Spleen (tissue), 11 donors: ENCODE data around the gene PDE8B. TPM values are rescaled to one million over a fixed set of nuclear protein-coding genes. Genes with fewer than 3 reads are reported as not detected.

ENCODE experiments used
- DNase-seq: peaks from one replicate; pipeline ENCODE4 v3.0.0-alpha.2; 2020
- H3K27ac ChIP-seq, 8 donors: fragments of 200-600 bp; sonication (generic) in 7 of 8; 1 replicate in 4 of 8; 2 replicates in 4 of 8; pipeline versions ENCODE4 v1.5.0 to v1.8.0; 2016 to 2021; ENCODE audit warnings: inconsistent platforms in 4 of 8, mild to moderate bottlenecking in 4 of 8, moderate library complexity in 1 of 8
- H3K27me3 ChIP-seq, 7 donors: fragments of 200-600 bp; sonication (generic) in 6 of 7; replicated peaks in 1 of 7; 1 replicate in 4 of 7; 2 replicates in 3 of 7; pipeline versions ENCODE4 v1.5.0 to v1.8.0; 2016 to 2021; ENCODE audit warnings: inconsistent platforms in 3 of 7, mild to moderate bottlenecking in 1 of 7
- H3K36me3 ChIP-seq, 6 donors: fragments of 200-600 bp; sonication (generic) in 5 of 6; 1 replicate in 4 of 6; 2 replicates in 2 of 6; pipeline versions ENCODE4 v1.5.0 to v1.8.0; 2016 to 2021; ENCODE audit warnings: inconsistent platforms in 2 of 6
- H3K4me1 ChIP-seq, 6 donors: fragments of 200-600 bp; sonication (generic) in 5 of 6; 1 replicate in 3 of 6; 2 replicates in 3 of 6; pipeline versions ENCODE4 v1.5.0 to v1.8.0; 2016 to 2021; ENCODE audit warnings: inconsistent platforms in 3 of 6
- H3K4me3 ChIP-seq, 8 donors: fragments of 200-600 bp; sonication (generic) in 7 of 8; 1 replicate in 4 of 8; 2 replicates in 4 of 8; pipeline versions ENCODE4 v1.5.0 to v1.8.0; 2016 to 2021; ENCODE audit warnings: inconsistent platforms in 4 of 8, mild to moderate bottlenecking in 4 of 8, moderate library complexity in 2 of 8
- H3K9me3 ChIP-seq, 8 donors: fragments of 200-600 bp; sonication (generic) in 7 of 8; 1 replicate in 4 of 8; 2 replicates in 4 of 8; pipeline versions ENCODE4 v1.5.0 to v1.8.0; 2016 to 2021; ENCODE audit warnings: inconsistent platforms in 4 of 8
- POLR2A ChIP-seq, 3 donors: fragments of 450-650 bp; IDR thresholded peaks; one replicate each; pipeline ENCODE4 v1.5.1; 2017; ENCODE audit warnings: antibody characterized with exemption in 3 of 3, mild to moderate bottlenecking in 1 of 3
- POLR2AphosphoS5 ChIP-seq, 3 donors: sonication (generic); formaldehyde crosslinking; IDR thresholded peaks; one replicate each; pipeline ENCODE4 v1.5.1; 2017; ENCODE audit warnings: antibody characterized with exemption in 3 of 3
- WGBS, 5 donors: extraction: QIAGEN DNeasy Blood & Tissue Kit in 3 of 5; methylation state at CpG; one replicate each; pipeline versions ENCODE4 v1.1.5 to v1.1.7; 2013 to 2018; 5-methylcytosine and 5-hydroxymethylcytosine counted together
- intact Hi-C: fragments of 100-400 bp; cut with DNase I; formaldehyde crosslinking; loops from one replicate; pipeline ENCODE4 v1.15.0; 2023; ENCODE audit warnings: low total_unique reads
- polyA plus RNA-seq, 3 donors: library from polyadenylated mRNA; stranded (reverse); fragments of 200-250 nt; gene quantifications; one replicate each; pipeline ENCODE4 v1.2.1, GENCODE V29; 2013
- total RNA-seq, 7 donors: library from RNA; depleted of rRNA in 3 of 7; stranded (reverse); fragments of >200 nt in 3 of 7; fragmentation: NEBNext Ultra II Directional in 4 of 7; extraction: Animal tissue kit (Norgen Biotek cat#: 25700) in 4 of 7; gene quantifications; one replicate each; pipeline versions ENCODE4 v1.1.0 to v1.2.1, GENCODE V29; 2016 to 2021
- TF ChIP-seq, protein P1 (sequence below), 11 experiments: fragments of 200-600 bp in 7 of 11; fragments of 450-650 bp in 4 of 11; sonication (generic) in 4 of 11; IDR thresholded peaks in 8 of 11; conservative IDR thresholded peaks in 3 of 11; 1 replicate in 7 of 11; 2 replicates in 4 of 11; pipeline versions ENCODE4 v1.4.0 to v1.8.0; 2016 to 2021; ENCODE audit warnings: antibody characterized with exemption in 11 of 11, inconsistent platforms in 4 of 11, mild to moderate bottlenecking in 1 of 11
- donor health status: healthy with polysubstance abuse.
- donor health status: DM: no; HTN: no; CAD: no; lungs with moderate emphysema.
- donor health status: DM: no; HTN: no; CAD: no.
- donor health status: Bipolar disorder and iron deficiency.
- donor health status: healthy.
- donor health status: DM: no; HTN: no; CAD: no.
- donor health status: DM: yes; HTN: yes; CAD: no.

PDE8B gene
- total and polyA plus RNA-seq, 10 donors = 0.18 to 1.9 (median 0.85) TPM

DNA sequence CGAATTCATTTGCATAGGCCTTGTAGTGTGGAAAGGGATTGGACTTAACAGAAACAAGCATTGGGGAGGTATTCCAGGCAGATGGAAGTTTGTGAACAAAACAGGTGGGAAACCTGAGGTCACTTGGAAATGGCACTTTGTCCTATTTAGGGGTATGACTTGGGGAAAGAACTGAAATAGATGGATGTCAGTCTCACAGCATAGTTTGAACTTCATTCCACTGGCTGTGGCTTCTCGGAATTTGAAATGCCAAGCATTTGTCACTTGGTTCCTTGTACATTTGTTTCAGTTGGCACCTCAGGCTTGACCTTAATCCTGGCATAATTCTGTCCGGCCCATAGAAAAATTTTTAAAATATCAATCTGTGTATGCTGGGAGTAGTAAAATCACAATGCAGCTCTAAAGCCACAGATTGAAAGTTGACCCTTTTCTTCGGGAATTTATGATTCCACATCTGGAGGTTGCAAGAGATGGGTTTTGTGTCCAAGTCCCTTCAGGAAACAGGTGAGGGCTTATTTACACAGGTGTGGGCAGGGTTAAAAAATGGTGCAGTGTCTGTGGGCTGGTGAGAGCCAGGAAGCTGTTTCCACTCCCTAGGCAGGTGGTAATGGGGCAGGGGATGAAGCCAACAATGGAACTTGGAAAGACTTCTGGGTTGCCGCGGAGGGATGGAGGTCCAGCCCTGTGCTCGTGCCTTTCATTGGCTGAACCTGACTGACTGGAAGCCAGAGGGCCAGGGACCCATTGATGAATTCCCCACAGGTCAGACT is 39.2 kb upstream of the PDE8B start:
- intact Hi-C loops = no loop called here

DNA sequence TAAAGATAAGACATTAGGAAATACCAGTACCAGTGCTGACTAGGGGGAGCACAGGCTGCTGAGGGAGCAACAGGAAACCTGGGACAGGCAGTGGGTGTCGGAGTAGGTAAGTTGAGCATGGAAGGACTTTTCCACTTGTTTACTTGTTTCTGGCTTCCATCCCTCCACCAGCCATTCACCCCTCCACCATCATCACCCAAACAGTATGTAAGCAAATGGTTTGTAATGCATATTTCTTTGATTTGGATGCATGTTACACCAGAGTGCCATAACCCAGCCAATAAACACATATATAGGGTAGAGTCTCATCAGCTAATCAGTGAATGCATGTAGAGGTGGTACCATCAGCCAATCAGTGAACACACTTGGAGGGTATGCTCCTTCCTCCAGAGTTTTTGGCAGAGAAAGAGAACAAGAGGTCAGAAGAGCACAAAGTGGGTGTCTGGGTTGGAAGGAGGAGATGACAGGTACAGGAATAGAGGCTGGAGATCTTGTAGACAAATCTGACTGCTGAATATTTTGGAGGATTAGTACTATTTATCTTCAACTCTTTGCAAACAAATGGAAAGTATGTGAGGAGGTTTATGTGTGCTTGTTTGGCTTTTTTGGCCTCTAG is 37.7 kb upstream of the PDE8B start:
- Histone ChIP-seq H3K36me3 (no peaks in the 10 kb centered on the region), H3K4me3 (no peak overlapping the region), H3K4me1 (peaks cover 0 to 12% (median 7%) of the 10 kb centered on the region in 6 donors), H3K9me3 (no peaks in the 10 kb centered on the region), H3K27me3 (peaks cover 0 to 19% (median 0%) of the 10 kb centered on the region in 7 donors), H3K27ac (no peak overlapping the region)
- DNase-seq = no peak
- 74 to 96% (median 92%) methylated on average over 1 of the region's 1 CpG for WGBS, 5 donors
- intact Hi-C loops = no loop called here
- TF ChIP-seq, protein P1, sequence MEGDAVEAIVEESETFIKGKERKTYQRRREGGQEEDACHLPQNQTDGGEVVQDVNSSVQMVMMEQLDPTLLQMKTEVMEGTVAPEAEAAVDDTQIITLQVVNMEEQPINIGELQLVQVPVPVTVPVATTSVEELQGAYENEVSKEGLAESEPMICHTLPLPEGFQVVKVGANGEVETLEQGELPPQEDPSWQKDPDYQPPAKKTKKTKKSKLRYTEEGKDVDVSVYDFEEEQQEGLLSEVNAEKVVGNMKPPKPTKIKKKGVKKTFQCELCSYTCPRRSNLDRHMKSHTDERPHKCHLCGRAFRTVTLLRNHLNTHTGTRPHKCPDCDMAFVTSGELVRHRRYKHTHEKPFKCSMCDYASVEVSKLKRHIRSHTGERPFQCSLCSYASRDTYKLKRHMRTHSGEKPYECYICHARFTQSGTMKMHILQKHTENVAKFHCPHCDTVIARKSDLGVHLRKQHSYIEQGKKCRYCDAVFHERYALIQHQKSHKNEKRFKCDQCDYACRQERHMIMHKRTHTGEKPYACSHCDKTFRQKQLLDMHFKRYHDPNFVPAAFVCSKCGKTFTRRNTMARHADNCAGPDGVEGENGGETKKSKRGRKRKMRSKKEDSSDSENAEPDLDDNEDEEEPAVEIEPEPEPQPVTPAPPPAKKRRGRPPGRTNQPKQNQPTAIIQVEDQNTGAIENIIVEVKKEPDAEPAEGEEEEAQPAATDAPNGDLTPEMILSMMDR (IDR thresholded peaks at IDR 0.05 in 8 of 11, conservative IDR thresholded peaks at IDR 0.05 in 3 of 11) = no peak
- no peak for TF ChIP-seq POLR2AphosphoS5 (IDR thresholded peaks at IDR 0.05)
- TF ChIP-seq POLR2A (IDR thresholded peaks at IDR 0.05) = no peak

More for the DNA sequence above, 39.2 kb upstream of the PDE8B start:
- no peaks in the 10 kb centered on the region for H3K36me3 ChIP-seq
- H3K9me3 ChIP-seq = no peaks in the 10 kb centered on the region
- H3K27me3 ChIP-seq = peaks cover 0 to 9% (median 0%) of the 10 kb centered on the region in 7 donors
- H3K4me3 ChIP-seq = no peak overlapping the region
- no peak overlapping the region for H3K27ac ChIP-seq
- TF ChIP-seq, protein P1 (IDR thresholded peaks at IDR 0.05 in 8 of 11, conservative IDR thresholded peaks at IDR 0.05 in 3 of 11) = no peak
- TF ChIP-seq POLR2A (IDR thresholded peaks at IDR 0.05) (no peak), POLR2AphosphoS5 (IDR thresholded peaks at IDR 0.05) (no peak)
- H3K4me1 ChIP-seq = peaks cover 0 to 14% (median 7%) of the 10 kb centered on the region in 6 donors
- no peak for DNase-seq
- WGBS, 5 donors = 88 to 93% (median 91%) methylated on average over 7 of the region's 7 CpGs

DNA sequence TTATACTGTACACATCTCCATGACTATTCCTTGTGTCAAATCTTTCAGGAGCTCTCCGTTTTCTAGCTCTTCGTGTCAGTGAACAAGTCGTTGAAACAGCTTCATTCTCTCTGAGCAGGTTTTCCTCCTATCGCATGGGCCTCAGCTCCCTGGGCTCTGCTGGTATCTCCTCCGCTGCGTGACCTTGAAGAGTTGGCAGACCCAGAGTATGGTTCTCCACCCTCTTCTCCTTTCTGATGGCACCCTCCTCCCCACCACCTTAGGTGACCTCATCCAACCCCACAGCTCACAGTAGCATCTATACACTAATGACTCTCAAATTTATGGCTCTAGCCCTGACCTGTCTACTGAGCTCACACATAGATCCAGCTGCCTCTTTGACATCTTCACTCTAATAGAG is 36.0 kb upstream of the PDE8B start:
- no peak overlapping the region for H3K27ac ChIP-seq
- intact Hi-C loops = no loop called here
- no peaks in the 10 kb centered on the region for H3K4me1 ChIP-seq
- 80 to 89% (median 83%) methylated on average over 6 of the region's 6 CpGs for WGBS, 5 donors
- DNase-seq = no peak
- no peaks in the 10 kb centered on the region for H3K9me3 ChIP-seq
- H3K36me3 ChIP-seq = no peaks in the 10 kb centered on the region
- no peak overlapping the region for H3K4me3 ChIP-seq
- peaks cover 0 to 24% (median 5%) of the 10 kb centered on the region in 7 donors for H3K27me3 ChIP-seq
- TF ChIP-seq, protein P1 (IDR thresholded peaks at IDR 0.05 in 8 of 11, conservative IDR thresholded peaks at IDR 0.05 in 3 of 11) = no peak
- TF ChIP-seq POLR2AphosphoS5 (IDR thresholded peaks at IDR 0.05) = no peak
- TF ChIP-seq POLR2A (IDR thresholded peaks at IDR 0.05) = no peak

DNA sequence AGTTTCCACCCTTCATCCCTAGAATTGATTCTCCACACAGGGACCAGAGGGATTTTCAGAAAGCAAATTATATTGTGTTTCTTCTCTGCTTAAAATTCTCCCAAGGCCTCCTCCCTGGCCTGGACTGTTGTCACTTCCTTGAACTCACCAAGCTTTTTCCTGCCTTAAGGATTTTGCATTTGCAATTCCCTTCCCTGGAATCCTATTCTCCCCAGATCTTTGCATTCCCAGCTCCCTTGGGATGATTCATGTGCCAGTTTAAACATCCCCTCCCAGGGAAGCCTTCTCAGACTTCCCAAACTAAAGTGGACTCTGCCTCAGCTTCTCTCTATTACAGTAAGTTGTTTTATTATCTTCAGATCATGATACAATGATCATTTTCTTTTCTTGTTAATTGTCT is 35.2 kb upstream of the PDE8B start:
- intact Hi-C loops = no loop called here

More for the DNA sequence above, 35.2 kb upstream of the PDE8B start:
- Histone ChIP-seq H3K27me3 (peaks cover under 1 to 32% (median 12%) of the 10 kb centered on the region in 7 donors), H3K9me3 (no peaks in the 10 kb centered on the region), H3K36me3 (no peaks in the 10 kb centered on the region), H3K4me3 (no peak overlapping the region), H3K27ac (no peak overlapping the region), H3K4me1 (peaks cover under 1 to 6% (median 4%) of the 10 kb centered on the region in 6 donors)
- no peak for DNase-seq
- TF ChIP-seq POLR2A (IDR thresholded peaks at IDR 0.05) (no peak), POLR2AphosphoS5 (IDR thresholded peaks at IDR 0.05) (no peak)
- TF ChIP-seq, protein P1 (IDR thresholded peaks at IDR 0.05 in 8 of 11, conservative IDR thresholded peaks at IDR 0.05 in 3 of 11) = no peak
